AG20443 (cell line): Measurements from ENCODE around the gene PTPRN2.
"Not testable (repeated sequence)": the region's sequence is repeated elsewhere in the genome, so short reads cannot be mapped to it uniquely, and the experiment has no call there.

Experiments
- DNase-seq: peaks from one replicate; pipeline ENCODE4 v3.0.0; 2012; ENCODE audit warnings: low spot score, mixed read lengths

Gene PTPRN2

DNA sequence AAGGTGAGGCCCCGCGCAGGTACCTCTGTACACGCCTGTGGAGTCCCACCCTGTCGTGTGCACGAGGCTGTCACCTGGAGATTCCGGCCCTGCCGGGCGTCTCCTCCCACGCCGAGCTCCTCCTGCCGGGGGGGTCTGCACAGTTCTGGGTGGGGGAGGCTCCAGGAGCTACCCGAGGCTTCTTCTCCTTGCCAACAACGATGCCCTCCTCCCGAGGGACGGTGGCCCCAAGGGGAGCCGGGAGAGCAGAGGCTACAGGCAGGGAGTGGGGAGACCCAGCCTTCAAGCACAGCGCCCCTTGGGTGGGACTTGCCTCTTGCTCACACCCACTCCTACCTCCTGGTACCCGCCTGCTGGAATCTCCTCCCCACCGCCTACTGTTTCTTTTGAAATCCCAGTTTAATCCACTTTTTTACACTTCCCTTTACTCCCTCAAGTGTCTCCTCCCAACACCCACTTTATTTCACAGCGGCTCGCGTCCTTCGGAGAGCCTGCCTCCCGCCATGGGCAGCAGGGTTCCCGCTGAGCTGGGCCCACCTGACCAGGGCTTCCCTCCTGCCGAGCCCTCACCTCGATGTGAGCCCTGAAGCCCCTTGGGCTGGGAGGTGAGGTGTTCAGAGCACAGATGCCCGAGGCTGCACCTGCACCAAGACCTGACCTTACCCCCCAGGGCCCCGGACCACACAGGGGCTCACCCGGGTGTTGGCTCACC is 912.8 kb downstream of the PTPRN2 start:
- DNase-seq, result no peak

DNA sequence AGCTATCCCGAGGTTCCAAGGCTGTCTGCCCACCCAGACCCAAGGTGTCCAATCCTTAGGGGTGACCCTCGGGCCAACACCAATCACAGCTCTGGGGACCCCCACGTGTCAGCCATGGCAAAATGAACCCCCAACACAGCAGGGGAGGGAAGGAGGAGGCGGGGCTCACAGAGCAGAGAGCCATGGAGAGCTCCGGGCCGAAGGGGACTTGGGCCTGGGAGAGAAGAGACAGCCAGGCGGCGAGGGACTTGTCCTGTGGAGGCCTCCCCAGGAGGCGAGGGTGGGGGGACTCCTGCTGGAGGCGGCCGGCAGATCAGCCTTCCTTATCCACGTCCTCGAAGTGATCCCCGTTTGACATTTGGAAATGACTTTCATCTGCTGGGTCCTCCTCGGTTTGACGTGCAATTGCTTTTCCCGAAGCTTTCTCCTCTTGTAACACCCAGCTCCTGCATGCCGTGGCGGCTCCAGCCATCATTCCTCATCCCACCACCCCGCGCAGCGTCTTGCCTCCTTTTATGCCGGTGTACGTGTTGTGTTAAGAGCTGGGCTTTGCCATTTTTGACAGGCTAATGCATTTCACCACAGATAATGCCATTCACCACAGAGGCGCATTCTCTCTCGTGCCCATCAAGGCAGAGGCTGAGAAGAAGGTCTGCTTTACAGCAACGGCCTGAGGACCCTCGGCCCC is 913.5 kb downstream of the PTPRN2 start:
- no peak for DNase-seq

DNA sequence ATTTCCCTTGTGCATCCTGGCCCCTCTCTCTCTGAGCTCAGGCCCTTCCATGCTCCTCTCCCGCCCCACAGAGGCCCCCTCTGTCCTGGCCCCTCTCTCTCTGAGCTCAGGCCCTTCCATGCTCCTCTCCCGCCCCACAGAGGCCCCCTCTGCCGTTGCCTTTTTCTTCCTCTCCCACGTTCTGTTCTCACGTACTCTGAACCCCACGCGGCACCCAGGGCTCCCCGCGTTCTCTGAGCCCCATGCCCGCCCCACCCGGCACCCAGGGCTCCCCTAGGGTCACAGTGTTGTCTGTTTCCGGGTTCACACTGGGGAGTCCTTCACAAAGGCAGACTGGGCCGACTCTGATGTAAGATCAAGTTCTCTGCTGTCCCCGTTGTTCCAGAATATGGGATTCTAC is 914.0 kb downstream of the PTPRN2 start:
- DNase-seq, result no peak

DNA sequence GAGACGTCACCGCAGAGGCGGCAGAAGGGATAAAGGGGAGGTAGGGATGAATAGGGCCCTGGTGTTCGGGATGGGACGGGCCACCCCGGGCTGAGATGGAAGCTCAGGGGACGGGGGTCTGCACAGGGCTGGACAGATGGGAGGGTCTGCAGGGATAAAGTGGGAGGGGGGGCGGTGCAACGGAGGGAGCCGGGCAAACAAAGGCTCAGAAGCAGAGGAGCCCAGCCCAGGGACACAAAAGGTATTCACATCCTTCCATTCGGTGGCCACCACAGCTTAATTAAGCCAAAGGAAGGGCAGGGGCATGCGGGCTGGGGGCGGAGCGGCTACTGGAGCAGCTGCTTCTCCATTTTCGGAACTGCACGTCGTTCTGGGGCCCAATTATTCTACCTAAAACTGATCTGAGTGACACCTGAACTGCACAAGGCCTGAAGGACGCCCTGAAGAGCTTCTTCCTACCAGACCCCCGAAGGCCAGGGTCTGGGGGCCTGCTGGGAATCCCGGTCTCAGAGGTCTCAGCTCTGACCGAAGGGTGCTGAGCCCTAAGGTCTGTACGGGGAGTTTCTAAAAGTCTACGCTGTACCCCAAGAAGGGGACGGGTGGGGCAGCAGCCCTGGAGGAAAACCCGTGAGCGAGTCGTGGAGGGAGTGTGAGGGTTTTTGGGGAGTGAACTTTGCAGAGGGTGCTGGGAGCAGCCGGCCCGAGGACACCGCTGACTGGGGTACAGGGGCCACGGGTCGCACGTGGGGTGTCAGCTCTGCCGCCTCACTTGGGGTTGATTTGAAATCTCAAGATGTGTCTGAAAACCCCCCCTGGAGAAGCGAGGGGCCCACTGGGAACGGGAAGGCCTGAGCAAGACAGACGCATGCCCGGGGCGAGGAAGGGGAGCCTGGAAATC is 916.0 kb downstream of the PTPRN2 start:
- no peak for DNase-seq

DNA sequence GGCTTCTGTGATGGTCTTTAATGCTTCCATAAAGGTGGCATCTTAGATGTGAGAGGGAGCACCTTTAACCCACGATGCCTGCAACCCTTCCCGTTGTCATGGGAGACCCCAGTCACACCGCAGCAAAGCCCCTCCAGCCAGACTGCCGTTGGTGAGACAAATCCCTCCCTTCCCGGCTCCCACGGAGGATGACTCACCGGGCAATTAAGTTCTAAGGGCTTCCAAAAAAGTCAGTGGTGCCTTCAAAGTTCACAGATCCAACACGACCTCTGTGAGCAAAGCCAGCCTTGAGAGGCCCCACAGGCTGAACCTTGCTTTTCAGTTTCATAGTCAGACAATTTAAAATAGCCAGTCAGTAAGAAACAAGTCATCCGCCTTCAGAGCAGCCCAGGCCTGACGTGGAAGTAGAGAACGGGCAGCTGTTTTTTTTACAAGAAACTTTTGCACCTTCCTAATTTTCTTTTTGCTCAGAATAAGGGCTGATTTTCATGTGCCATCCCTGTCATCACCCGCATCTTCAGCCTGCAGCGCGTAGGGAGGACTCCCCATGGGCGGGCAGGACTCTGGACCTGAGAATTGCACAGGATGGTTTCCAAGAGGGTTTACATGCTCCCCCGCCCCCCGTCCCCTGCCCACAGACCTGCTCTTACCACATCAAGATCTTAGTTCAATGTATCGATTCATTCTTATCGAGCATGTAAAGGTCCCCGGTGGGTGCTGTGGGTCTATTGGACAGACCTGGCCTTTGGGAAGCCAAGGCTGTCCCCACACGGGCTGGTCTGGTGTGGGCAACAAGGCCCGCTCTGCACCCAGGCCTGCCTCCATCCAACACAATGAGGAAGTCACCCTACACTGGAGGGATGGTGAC is 916.9 kb downstream of the PTPRN2 start:
- DNase-seq, result no peak

DNA sequence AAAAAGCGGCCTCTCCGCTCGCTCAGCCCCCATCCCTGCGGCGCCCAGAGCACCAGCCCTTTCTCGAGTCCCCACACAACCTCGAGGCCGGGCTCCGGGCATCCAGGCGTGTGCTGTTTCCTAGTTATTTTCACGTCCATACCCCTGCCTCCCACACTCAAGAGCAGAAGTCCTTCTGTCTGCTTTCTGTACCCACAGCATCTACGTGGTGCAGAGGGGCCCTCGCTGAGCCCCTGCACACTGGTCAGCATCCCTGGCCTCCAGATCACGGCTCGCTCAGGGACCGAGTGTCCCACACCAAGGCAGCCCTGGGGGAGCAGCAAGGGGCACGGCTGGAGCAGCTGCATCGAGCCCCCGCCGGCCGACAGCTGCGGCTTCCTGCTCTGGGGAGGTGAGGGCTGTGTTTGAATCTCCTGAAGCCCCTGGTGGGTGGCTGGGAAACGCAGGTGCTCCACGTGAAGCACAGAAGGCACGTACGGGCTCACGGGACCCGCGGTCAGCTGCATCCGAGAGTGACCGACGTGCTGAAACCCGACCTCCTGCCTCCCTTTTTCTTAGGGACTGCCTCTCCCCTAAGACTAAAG is 917.8 kb downstream of the PTPRN2 start:
- no peak for DNase-seq

DNA sequence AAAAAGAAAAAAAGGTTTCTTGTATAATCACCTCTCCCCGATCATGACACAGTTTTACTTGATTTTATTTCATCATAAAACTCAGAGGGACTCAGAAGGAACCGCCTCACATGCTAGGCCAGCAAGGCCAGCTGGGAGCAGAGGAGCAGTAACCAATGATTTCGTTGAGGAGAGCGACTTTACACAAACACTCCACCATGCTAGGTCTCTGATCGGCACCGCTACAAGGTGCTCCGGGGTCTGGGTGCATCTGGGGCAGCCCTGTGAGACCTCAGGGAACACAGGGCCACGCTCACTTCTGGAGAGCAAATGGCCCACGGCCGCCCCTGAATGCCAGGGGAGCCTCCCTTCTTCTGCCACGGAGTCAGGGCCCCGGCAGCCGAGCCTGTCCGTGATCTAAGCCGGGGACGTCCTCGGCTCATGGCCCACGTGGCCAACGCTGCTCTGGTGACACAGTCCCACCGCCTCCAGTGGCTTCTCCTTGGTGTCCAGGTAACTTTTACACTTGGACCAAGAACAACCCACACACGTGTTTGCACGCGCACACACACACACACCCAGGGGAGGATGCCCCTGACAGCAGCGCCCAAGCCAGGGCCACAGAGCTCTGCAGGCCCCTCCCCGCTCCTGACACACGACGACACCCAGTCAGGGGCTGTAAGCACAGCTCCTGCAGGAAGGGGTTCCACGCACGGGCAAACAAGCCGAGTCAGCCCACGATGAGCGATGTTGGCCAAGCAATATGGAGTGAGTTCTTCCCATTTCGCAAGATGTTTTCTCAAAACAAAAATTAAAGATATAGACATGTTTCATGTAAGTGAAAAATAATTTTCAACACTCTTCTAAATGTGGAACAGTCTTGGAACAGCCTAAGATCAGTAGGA is 918.5 kb downstream of the PTPRN2 start:
- no peak for DNase-seq

DNA sequence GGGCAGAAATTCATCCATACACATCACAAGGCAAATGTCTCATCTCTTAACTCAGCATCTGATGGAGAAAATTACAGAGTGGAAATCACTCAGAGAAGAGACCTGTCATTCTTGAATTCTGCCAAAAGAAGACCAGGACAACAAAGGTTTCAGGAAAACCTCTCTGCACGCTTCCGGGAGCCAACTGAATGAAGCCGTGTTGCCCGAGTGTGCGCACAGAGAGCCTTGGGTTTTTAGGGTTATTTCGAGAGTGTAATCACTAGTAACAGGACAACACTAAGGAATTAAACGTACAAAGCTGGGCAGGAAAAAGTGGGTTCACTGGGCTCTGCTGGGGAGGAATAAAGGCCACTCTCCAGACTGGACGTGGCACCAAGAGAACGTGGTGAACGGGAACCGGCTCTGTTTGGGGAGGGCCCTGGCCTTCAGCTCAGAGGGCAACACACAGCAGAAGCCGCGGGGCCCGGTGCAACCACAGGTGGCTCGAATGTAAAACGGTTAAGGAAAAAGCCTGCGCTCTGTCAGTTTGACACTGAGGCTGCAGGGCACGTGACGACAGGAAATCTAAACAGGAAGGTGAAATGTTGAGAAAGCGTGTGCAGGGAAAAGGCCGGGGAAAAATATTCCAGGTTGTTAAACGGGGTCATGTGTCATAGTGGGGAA is 919.3 kb downstream of the PTPRN2 start:
- no peak for DNase-seq

DNA sequence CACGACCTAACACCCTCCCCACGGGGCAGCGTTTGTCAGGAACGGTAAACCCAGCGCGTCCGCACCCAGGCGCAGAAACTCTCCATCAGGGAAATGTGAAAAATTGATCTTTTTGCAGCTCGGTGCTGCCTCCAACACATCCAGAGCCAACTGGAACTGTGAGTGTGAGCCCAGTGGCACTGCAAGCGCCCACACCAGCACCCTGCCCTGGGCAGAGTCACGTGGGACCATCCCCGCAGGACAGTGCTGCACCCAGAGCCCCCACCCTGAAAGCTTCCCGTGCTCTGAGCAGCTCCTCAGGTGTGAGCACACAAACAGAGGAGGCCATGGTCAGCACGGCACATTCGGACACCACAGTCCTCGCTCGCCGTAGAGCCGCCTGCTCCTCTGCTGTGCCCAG is 919.9 kb downstream of the PTPRN2 start:
- DNase-seq, result no peak

DNA sequence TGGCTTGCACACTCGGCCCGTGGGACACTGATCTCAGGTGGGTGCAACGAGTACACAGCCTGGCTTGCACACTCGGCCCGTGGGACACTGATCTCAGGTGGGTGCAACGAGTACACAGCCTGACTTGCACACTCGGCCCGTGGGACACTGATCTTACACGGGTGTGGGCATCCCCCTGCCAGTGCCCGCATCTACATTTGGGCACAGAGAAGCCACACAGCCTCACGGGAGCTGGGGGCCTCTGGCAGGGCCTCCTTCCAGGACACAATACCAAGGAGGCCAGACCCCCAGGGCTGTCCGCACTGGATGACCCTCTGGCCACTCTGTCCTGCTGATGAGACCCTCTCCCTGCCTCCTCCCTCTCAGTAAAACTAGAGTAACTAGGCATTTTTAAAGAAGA is 920.4 kb downstream of the PTPRN2 start:
- no peak for DNase-seq

DNA sequence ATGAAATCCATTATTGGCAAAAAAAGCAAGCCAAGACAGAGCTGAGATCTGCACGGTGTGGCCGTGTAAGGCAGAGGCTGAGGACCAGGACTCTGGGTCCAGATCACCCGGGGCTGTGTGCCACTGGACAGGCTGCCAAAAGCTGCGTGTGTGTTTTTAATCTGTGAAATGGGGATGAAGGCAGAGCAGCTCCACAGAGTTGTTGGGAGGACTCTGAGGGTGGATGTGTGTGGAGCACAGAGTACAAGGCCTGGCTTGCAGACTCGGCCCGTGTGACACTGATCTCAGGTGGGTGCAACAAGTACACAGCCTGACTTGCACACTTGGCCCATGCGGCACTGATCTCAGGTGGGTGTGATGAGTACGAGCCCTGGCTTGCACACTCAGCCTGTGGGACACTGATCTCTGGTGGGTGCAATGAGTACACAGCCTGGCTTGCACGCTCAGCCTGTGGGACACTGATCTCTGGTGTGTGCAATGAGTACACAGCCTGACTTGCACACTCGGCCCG is 921.0 kb downstream of the PTPRN2 start:
- no peak for DNase-seq

DNA sequence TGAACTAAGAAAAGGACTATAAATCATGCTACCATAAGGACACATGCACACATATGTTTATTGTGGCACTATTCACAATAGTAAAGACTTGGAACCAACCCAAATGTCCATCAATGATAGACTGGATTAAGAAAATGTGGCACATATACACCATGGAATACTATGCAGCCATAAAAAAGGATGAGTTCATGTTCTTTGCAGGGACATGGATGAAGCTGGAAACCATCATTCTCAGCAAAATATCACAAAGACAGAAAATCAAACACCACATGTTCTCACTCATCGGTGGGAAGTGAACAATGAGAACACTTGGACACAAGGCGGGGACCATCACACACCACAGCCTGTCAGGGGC is 922.0 kb downstream of the PTPRN2 start:
- DNase-seq, result not testable (repeated sequence)

DNA sequence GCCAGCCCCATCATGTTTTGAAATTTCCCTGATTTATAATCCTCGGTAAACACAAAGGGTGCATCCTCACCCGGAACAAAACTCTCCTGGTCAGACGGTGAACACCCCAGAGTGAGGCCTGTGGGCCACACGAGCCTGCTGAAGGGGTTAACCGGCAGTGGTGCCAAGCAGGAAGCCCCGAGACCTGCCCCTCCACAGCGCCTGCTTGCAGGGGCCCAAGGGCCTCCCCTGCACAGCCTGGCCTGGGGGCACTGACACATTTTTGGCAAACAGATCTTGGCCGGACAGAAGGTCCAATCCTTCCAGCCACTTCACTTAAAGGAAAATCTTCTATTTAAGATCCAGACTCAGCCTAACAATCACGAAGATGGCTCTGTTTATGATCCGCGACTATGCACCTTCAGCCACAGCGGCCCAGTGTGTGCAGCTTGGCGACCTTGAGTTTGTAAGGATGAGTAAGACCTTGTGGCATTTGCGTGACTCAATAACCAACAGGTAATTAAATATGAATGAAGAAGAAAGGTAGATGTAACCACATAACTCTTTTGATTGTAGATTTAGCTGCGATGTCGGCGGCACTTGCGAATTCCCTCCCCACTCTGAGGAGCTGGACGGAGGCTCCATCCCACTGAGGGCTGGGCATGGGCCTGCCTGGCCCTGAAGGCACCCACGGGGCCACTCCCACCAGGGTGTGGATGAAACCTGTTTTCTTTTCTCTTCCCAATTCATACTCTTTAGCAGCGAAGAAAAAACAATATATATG is 922.6 kb downstream of the PTPRN2 start:
- DNase-seq, result no peak

DNA sequence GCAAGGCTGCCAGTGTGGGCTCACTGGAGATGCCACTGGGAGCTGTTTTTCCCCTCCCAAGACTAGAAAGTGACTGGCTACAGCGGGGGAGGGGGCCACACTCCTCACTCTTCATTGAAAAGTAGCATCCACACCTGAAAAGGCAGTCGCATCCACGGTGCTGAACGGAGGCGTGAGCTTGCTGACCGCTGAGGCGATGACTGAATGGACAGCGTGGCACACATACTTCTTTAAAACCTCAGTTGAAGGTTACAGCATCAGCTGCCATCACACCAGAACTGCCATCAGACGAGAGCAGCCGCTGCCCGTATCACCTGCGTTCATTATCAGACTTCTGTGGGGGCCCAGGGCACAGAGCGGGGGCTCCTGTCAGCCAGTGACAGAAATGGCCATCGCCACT is 923.6 kb downstream of the PTPRN2 start:
- no peak for DNase-seq

DNA sequence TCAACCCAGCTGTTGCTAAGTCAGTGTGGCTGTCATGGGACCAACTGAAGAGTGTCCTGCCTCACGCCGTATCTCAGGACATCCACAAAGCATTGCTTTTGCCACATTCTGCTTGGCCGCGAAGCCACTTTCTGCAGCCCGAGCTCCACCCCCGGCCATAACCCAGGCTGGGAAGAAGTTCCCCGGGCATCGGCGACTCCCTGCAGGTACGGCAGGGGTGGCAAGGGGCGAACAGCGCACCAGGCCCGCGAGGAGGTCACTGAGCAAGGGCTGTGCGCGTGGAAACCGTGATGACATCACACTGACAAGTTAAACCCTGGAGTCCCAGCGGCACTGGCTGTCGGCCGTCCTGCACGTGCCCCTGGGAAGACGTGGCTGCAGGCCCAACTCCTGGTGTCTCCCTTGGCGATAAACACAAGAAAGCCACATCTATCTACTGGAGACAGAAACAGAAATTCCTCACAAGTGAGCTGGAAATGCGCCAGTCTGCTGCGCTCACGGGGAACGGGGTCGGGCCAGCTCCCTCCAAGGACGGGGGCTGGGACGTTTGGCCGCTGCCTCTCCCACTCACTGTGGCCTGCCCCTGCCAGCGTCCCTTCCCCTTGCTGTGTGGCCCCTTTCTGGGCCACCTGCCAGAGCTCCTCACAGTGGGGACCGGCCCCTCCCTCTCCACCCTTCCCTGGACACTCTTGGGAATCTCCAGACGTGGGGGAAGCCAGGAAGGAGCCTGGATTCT is 924.5 kb downstream of the PTPRN2 start:
- DNase-seq, result no peak

DNA sequence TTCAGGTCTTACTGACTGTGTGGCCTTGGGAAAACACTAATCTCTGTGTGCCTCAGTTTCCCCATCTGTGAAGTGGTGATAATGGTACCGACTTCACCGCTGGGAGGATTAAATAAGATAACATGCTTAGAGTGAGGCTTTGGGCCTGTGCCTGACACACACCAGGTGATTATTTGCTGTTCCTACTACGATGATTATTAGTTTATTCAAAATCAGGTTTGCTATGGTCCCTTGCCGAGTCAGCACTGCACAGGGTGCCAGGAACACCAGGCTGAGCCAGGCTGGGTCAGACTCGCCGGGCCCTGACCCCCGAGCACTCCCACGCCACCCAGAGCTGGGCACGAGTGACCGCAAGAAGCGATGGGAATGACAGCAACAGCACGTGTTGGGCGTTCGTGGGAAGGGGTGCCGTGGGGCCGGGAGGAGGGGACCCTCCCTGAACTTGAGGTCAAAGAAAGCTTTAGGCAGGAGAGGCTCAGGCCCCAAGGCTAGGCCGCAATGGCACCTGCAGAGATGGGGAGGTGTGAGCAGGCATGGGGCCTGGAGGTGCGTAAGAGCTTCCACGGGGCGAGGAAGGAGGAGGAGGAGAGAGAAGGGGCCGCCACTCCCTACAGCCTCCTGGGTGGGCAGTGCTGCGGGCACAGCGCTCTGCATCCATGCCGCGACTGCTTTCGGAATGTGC is 925.4 kb downstream of the PTPRN2 start:
- DNase-seq, result no peak

DNA sequence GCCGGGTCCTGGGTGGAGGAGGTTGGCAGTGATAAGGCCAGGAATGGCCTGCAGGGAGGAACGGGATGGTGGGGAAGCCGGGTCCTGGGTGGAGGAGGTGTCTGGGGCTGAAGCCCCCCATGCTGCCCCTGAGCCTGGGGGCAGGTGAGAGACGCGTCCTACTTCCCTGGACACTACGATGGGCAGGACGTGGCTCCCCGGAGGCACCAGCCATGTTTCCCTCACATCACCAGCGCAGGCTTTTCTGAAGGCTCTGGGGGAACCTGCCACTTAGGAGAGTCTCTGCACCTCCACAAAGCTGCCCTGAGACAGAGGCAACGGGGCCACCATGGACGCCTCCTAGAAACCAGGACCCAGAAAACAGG is 926.0 kb downstream of the PTPRN2 start:
- DNase-seq, result no peak
